Measurements from ENCODE around the gene MTHFD1L. TPM values are rescaled to one million over a fixed set of nuclear protein-coding genes. Genes with fewer than 3 reads are reported as not detected.
"Not testable (repeated sequence)": the region's sequence is repeated elsewhere in the genome, so short reads cannot be mapped to it uniquely, and the experiment has no call there.

Gene MTHFD1L
- total RNA-seq, result 10 to 100 TPM in 3 of 4 donors, 1 to 10 TPM in 1; 4.7 to 45.9 (median 24.0) TPM

- ATAC-seq (ENCODE audit: low FRiP score) (peak; percentile 90), DNase-seq (ENCODE audit: low spot score) (peak; percentile 54)
- peak in 1 of 3 donors; percentile 21 for TF ChIP-seq CTCF (IDR thresholded peaks at IDR 0.05)
Observed at GRCh38 chr6:150865406-150866146, at the start of gene MTHFD1L. MTHFD1L (plus strand) TSS chr6:150865702; CDS start chr6:150865823, 121 bp downstream.

GRCh38 chr6:150816554-150816953 lies 48.9 kb upstream of the MTHFD1L start:
- not testable (repeated sequence) for DNase-seq (ENCODE audit: low spot score); ATAC-seq (ENCODE audit: low FRiP score)

GRCh38 chr6:150822932-150823331 lies 42.6 kb upstream of the MTHFD1L start:
- no peak for TF ChIP-seq CTCF (IDR thresholded peaks at IDR 0.05)
- ATAC-seq (ENCODE audit: low FRiP score) (no peak), DNase-seq (ENCODE audit: low spot score) (no peak)

GRCh38 chr6:150826788-150827187 lies 38.7 kb upstream of the MTHFD1L start:
- TF ChIP-seq CTCF (IDR thresholded peaks at IDR 0.05), result no peak
- DNase-seq (ENCODE audit: low spot score) (no peak), ATAC-seq (ENCODE audit: low FRiP score) (no peak)

- DNase-seq (ENCODE audit: low spot score); ATAC-seq (ENCODE audit: low FRiP score): not testable (repeated sequence)
Observed at GRCh38 chr6:150828107-150828506, 37.4 kb upstream of the MTHFD1L start.

GRCh38 chr6:150830439-150831165 lies 34.9 kb upstream of the MTHFD1L start:
- TF ChIP-seq CTCF (IDR thresholded peaks at IDR 0.05), result no peak
- DNase-seq (ENCODE audit: low spot score) (no peak), ATAC-seq (ENCODE audit: low FRiP score) (no peak)

- no peak for ATAC-seq (ENCODE audit: low FRiP score)
- no peak for DNase-seq (ENCODE audit: low spot score)
- no peak for TF ChIP-seq CTCF (IDR thresholded peaks at IDR 0.05)
Observed at GRCh38 chr6:150831577-150831976, 33.9 kb upstream of the MTHFD1L start.

- no peak for ATAC-seq (ENCODE audit: low FRiP score)
- no peak for DNase-seq (ENCODE audit: low spot score)
- TF ChIP-seq CTCF (IDR thresholded peaks at IDR 0.05), result no peak
Observed at GRCh38 chr6:150835620-150836019, 29.9 kb upstream of the MTHFD1L start.
